GM12878 (cell line): ENCODE results near the gene ADCY7. TPM values are rescaled to one million over a fixed set of nuclear protein-coding genes. Genes with fewer than 3 reads are reported as not detected.

Source experiments
- ATAC-seq: fragments of 200-7000 bp; cut with Tn5 transposase; 3 replicates; pipeline ENCODE4 v1.9.1; 2020; ENCODE audit warnings: mild to moderate bottlenecking, moderate library complexity
- BruUV-seq: library from RNA; stranded (reverse); fragments of 400-500 nt; replicated peaks from 2 replicates; lab custom pipeline; 2021; lab: Mats Ljungman, UMichigan
- CTCF ChIA-PET: fragments of 300-600 bp; sonication (Branson Sonifier 250); formaldehyde crosslinking; extraction: SDS; loops from one replicate; lab custom pipeline; 2021; ENCODE audit warnings: inconsistent platforms; lab: Yijun Ruan, JAX
- POLR2A ChIA-PET: fragments of 350-600 bp; formaldehyde crosslinking; extraction: SDS; loops from one replicate; lab custom pipeline; 2021; ENCODE audit warnings: inconsistent platforms; lab: Charles Lee
- RAD21 ChIA-PET: fragments of 300-600 bp; sonication (Branson Sonifier 250); formaldehyde crosslinking; loops from one replicate; lab custom pipeline; 2023; ENCODE audit warnings: antibody characterized with exemption; ENCODE audit not compliant: unreplicated experiment; lab: Charles Lee
- SMC1A ChIA-PET: fragments of 300-600 bp; sonication (Branson Sonifier 250); formaldehyde crosslinking; loops from one replicate; lab custom pipeline; 2023; ENCODE audit not compliant: unreplicated experiment, uncharacterized antibody; lab: Charles Lee
- DNase-seq: peaks from one replicate; pipeline ENCODE4 v3.0.0-alpha.2; 2011; ENCODE audit warnings: low read depth, low spot score
- FAIRE-seq: peaks from 3 replicates; lab custom pipeline; 2011; peaks lifted over from hg19 to GRCh38; lab: Jason Lieb, UNC
- H2AFZ ChIP-seq: 2 replicates; pipeline ENCODE4 v1.6.0; 2011; ENCODE audit warnings: low read depth, low read length, control low read depth; ENCODE audit not compliant: control insufficient read depth
- H3K27ac ChIP-seq: 2 replicates; pipeline ENCODE4 v1.5.1; 2011; ENCODE audit warnings: control low read depth; ENCODE audit not compliant: control insufficient read depth, insufficient read depth
- H3K27me3 ChIP-seq, 2 experiments: replicated peaks in 1 of 2; 2 replicates each; pipeline versions ENCODE4 v1.6.0 to v1.6.1; 2011; ENCODE audit warnings: low read length in 1 of 2; ENCODE audit not compliant: control insufficient read depth in 2 of 2, insufficient read depth in 2 of 2
- H3K36me3 ChIP-seq, 2 experiments: 2 replicates each; pipeline ENCODE4 v1.5.1; 2011; ENCODE audit warnings: low read length in 1 of 2; ENCODE audit not compliant: control insufficient read depth in 2 of 2, insufficient read depth in 2 of 2
- H3K4me1 ChIP-seq: 2 replicates; pipeline ENCODE4 v1.6.1; 2011; ENCODE audit warnings: mild to moderate bottlenecking, low read length, moderate library complexity, mixed read lengths; ENCODE audit not compliant: control insufficient read depth, insufficient read depth
- H3K4me2 ChIP-seq: 2 replicates; pipeline ENCODE4 v1.6.0; 2011; ENCODE audit warnings: control low read depth; ENCODE audit not compliant: control insufficient read depth, insufficient read depth
- H3K4me3 ChIP-seq: fragments of 200-600 bp; sonication (generic); 2 replicates; pipeline ENCODE4 v1.5.1; 2016
- H3K79me2 ChIP-seq: 2 replicates; pipeline ENCODE4 v1.6.0; 2011; ENCODE audit warnings: low read length; ENCODE audit not compliant: control insufficient read depth, insufficient read depth
- H3K9ac ChIP-seq: 2 replicates; pipeline ENCODE4 v1.8.0; 2011; ENCODE audit warnings: low read length, control low read depth, mixed read lengths; ENCODE audit not compliant: control insufficient read depth, insufficient read depth
- H3K9me3 ChIP-seq: replicated peaks from 3 replicates; pipeline ENCODE4 v1.5.1; 2011; ENCODE audit warnings: mild to moderate bottlenecking, low read length; ENCODE audit not compliant: control insufficient read depth, insufficient read depth
- H4K20me1 ChIP-seq: 2 replicates; pipeline ENCODE4 v1.6.0; 2011; ENCODE audit not compliant: control insufficient read depth, insufficient read depth
- ETV6 ChIP-seq, 2 experiments: fragments of 450-650 bp in 1 of 2; IDR thresholded peaks in 1 of 2; conservative IDR thresholded peaks in 1 of 2; 2 replicates each; pipeline ENCODE4 v1.6.1; 2014; ENCODE audit warnings: antibody characterized with exemption in 1 of 2, borderline replicate concordance in 1 of 2, low read depth in 1 of 2, mild to moderate bottlenecking in 1 of 2, moderate library complexity in 1 of 2
- NBN ChIP-seq: fragments of 450-650 bp; IDR thresholded peaks from 2 replicates; pipeline ENCODE4 v1.6.1; 2016
- POLR2A ChIP-seq: IDR thresholded peaks from 2 replicates; pipeline ENCODE4 v1.6.1; 2011; ENCODE audit warnings: low read depth, mild to moderate bottlenecking, low read length
- PRDM15 ChIP-seq: fragments of 450-650 bp; formaldehyde crosslinking; IDR thresholded peaks from 2 replicates; pipeline ENCODE4 v1.4.0; 2020; ENCODE audit warnings: mild to moderate bottlenecking, moderate library complexity
- SREBF2 ChIP-seq: IDR thresholded peaks from 2 replicates; pipeline ENCODE4 v1.6.1; 2012; ENCODE audit warnings: mild to moderate bottlenecking, low read length
- WGBS: methylation state at CpG from one replicate; pipeline ENCODE4 v1.1.6; 2016; ENCODE audit warnings: low lambda C conversion rate; ENCODE audit not compliant: insufficient replicate concordance, insufficient coverage; ENCODE audit errors: missing lambda C conversion rate; 5-methylcytosine and 5-hydroxymethylcytosine counted together
- in situ Hi-C: fragments of 300-500 bp; cut with MboI; formaldehyde crosslinking; loops from 9 replicates; pipeline ENCODE4 v1.14.3; 2018; ENCODE audit warnings: mixed read lengths
- intact Hi-C: fragments of 100-400 bp; cut with micrococcal nuclease; formaldehyde crosslinking; loops from one replicate; pipeline ENCODE4 v1.14.2; 2022; ENCODE audit not compliant: unreplicated experiment
- polyA plus RNA-seq, 11 experiments: library from polyadenylated mRNA; depleted of rRNA in 4 of 11; unstranded in 6 of 11; stranded (reverse) in 5 of 11; fragments of >200 nt; fragmentation: Nextera tagmentation in 4 of 11; fragmentation: Illumina TruSeq in 1 of 11; extraction: Ambion mirVana in 4 of 11; extraction: Trizol in 1 of 11; gene quantifications; 1 replicate in 1 of 11; 2 replicates in 10 of 11; pipeline versions ENCODE4 v1.2.1 to v1.2.3, GENCODE V29; 2011 to 2016; ENCODE audit warnings: inconsistent platforms in 2 of 11, missing spikeins in 2 of 11, low read depth in 1 of 11
- total RNA-seq, 4 experiments: library from RNA; depleted of rRNA in 3 of 4; stranded (reverse); fragments of >200 nt in 3 of 4; fragmentation: Illumina TruSeq in 1 of 4; extraction: Trizol in 1 of 4; gene quantifications; 2 replicates each; pipeline versions ENCODE4 v1.2.1 to v1.2.3, GENCODE V29; 2013 to 2021

ADCY7 gene
- total and polyA plus RNA-seq, 10 of the 15 experiments (the other 5 are each of a cell fraction or from before 2014, with no cell fraction given): 1.2 to 87.9 (median 24.4) TPM

- TF ChIP-seq PRDM15: no peak
- TF ChIP-seq SREBF2: no peak
- no peak for TF ChIP-seq ETV6 (conservative IDR thresholded peaks at IDR 0.05 in 1 of 2, IDR thresholded peaks at IDR 0.05 in 1 of 2; ENCODE audit: borderline replicate concordance in 1 of 2, low read depth in 1 of 2)
- TF ChIP-seq, all 136 proteins: peak for 0
Observed at GRCh38 chr16:50309527-50310307, 43.4 kb downstream of the ADCY7 start (continued).

- intact Hi-C loops: no loop called here
- POLR2A ChIA-PET: no interaction called here
- no TSS peak for BruUV-seq
- no peaks in the 10 kb centered on the region for H3K9me3 ChIP-seq
- no peak for TF ChIP-seq NBN
- peak; percentile 51; the same call in 1 of the 2 replicates for TF ChIP-seq POLR2A
- TF ChIP-seq, all 136 proteins: peak for 1
- no peak overlapping the region for H3K4me3 ChIP-seq
- 87% methylated on average over 18 of the region's 18 CpGs for WGBS
- H3K4me2 ChIP-seq: no peak overlapping the region
- ChIA-PET CTCF (interaction anchor here (0.6 to 1.0 kb wide), 2 partner anchors 16 to 44 kb away, joined by 3 to 5 read pairs; no protein-coding TSS in a partner anchor), RAD21 (no interaction called here), SMC1A (interaction anchor here (0.7 kb wide), 1 partner anchor 18 kb away, joined by 3 read pairs; no protein-coding TSS in a partner anchor)
- DNase-seq (no peak), FAIRE-seq (no peak), ATAC-seq (peak; percentile 5; the same call in 2 of the 3 replicates)
- H4K20me1 ChIP-seq: no peaks in the 10 kb centered on the region
- H3K27me3 ChIP-seq: no peaks in the 10 kb centered on the region
- no peak overlapping the region for H3K27ac ChIP-seq
- H2AFZ ChIP-seq: no peak overlapping the region
- in situ Hi-C loops: no loop called here
- H3K36me3 ChIP-seq: peaks cover 24% of the 10 kb centered on the region in 2 experiments; a peak in 3 of 4 replicates
- H3K79me2 ChIP-seq: no peaks in the 10 kb centered on the region
- H3K9ac ChIP-seq: no peak overlapping the region
- H3K4me1 ChIP-seq: no peaks in the 10 kb centered on the region
Observed at GRCh38 chr16:50310308-50311133, 44.2 kb downstream of the ADCY7 start.
